ENCODE measurements around the gene DGKD.

DGKD gene

GRCh38 chr2:233359823-233360222 lies 5.5 kb downstream of the DGKD start:
- H3K27me3 ChIP-seq (replicated peaks in 2 of 5; ENCODE audit: control insufficient read depth in 4 of 5, insufficient read depth in 5 of 5, low read length in 4 of 5) = no peaks in the 10 kb centered on the region
- CTCF ChIA-PET = no interaction called here
- peaks cover 0 to 11% (median 5%) of the 10 kb centered on the region in 5 experiments for H3K9me3 ChIP-seq (ENCODE audit: control extremely low read depth in 1 of 5, control insufficient read depth in 4 of 5, insufficient read depth in 2 of 5, low read depth in 1 of 5, low read length in 4 of 5)
- 100% methylated on average over 1 of the region's 3 CpGs for WGBS (ENCODE audit: insufficient coverage)
- H3K4me1 ChIP-seq (ENCODE audit: control extremely low read depth in 1 of 4, control insufficient read depth in 4 of 4, insufficient read depth in 4 of 4, low read length in 3 of 4) = peaks cover 9 to 35% (median 27%) of the 10 kb centered on the region in 4 experiments
- H3K36me3 ChIP-seq (ENCODE audit: control insufficient read depth in 4 of 4, insufficient read depth in 4 of 4, low read length in 3 of 4) = peaks cover 0 to 8% (median 3%) of the 10 kb centered on the region in 4 experiments
- H3K4me3 ChIP-seq (ENCODE audit: control insufficient read depth in 1 of 7, extremely low read depth in 1 of 7, insufficient read depth in 4 of 7, low read depth in 2 of 7, low read length in 6 of 7) = no peak overlapping the region
- POLR2A ChIA-PET = no interaction called here
- no peak for DNase-seq
- H3K27ac ChIP-seq (ENCODE audit: insufficient read depth in 1 of 2, low read depth in 1 of 2, low read length in 2 of 2, poor library complexity in 1 of 2, severe bottlenecking in 2 of 2) = no peak overlapping the region

GRCh38 chr2:233360771-233361176 lies 6.5 kb downstream of the DGKD start:
- peaks cover 0 to 11% (median 5%) of the 10 kb centered on the region in 5 experiments for H3K9me3 ChIP-seq (ENCODE audit: control extremely low read depth in 1 of 5, control insufficient read depth in 4 of 5, insufficient read depth in 2 of 5, low read depth in 1 of 5, low read length in 4 of 5)
- CTCF ChIA-PET = interaction anchor here (0.6 to 3.2 kb wide), 2 partner anchors 11 to 17 kb away, joined by 3 to 14 read pairs; no protein-coding TSS in a partner anchor
- peaks cover 0 to 26% (median 18%) of the 10 kb centered on the region in 4 experiments for H3K4me1 ChIP-seq (ENCODE audit: control extremely low read depth in 1 of 4, control insufficient read depth in 4 of 4, insufficient read depth in 4 of 4, low read length in 3 of 4)
- POLR2A ChIA-PET = interaction anchor here (0.6 kb wide), 1 partner anchor 33 kb away, joined by 3 read pairs; no protein-coding TSS in a partner anchor
- 96% methylated on average over 4 of the region's 4 CpGs for WGBS (ENCODE audit: insufficient coverage)
- H3K27me3 ChIP-seq (replicated peaks in 2 of 5; ENCODE audit: control insufficient read depth in 4 of 5, insufficient read depth in 5 of 5, low read length in 4 of 5) = no peaks in the 10 kb centered on the region
- H3K36me3 ChIP-seq (ENCODE audit: control insufficient read depth in 4 of 4, insufficient read depth in 4 of 4, low read length in 3 of 4) = peaks cover 0 to 8% (median 3%) of the 10 kb centered on the region in 4 experiments
- no peak for DNase-seq
- no peak overlapping the region for H3K27ac ChIP-seq (ENCODE audit: insufficient read depth in 1 of 2, low read depth in 1 of 2, low read length in 2 of 2, poor library complexity in 1 of 2, severe bottlenecking in 2 of 2)
- H3K4me3 ChIP-seq (ENCODE audit: control insufficient read depth in 1 of 7, extremely low read depth in 1 of 7, insufficient read depth in 4 of 7, low read depth in 2 of 7, low read length in 6 of 7) = no peak overlapping the region

- H3K36me3 ChIP-seq (ENCODE audit: control insufficient read depth in 4 of 4, insufficient read depth in 4 of 4, low read length in 3 of 4) = peaks cover 0 to 8% (median 3%) of the 10 kb centered on the region in 4 experiments
- no peak overlapping the region for H3K4me3 ChIP-seq (ENCODE audit: control insufficient read depth in 1 of 7, extremely low read depth in 1 of 7, insufficient read depth in 4 of 7, low read depth in 2 of 7, low read length in 6 of 7)
- POLR2A ChIA-PET = interaction anchor here (0.6 kb wide), 1 partner anchor 32 kb away, joined by 3 read pairs; no protein-coding TSS in a partner anchor
- H3K4me1 ChIP-seq (ENCODE audit: control extremely low read depth in 1 of 4, control insufficient read depth in 4 of 4, insufficient read depth in 4 of 4, low read length in 3 of 4) = peaks cover 0 to 21% (median 14%) of the 10 kb centered on the region in 4 experiments
- H3K27me3 ChIP-seq (replicated peaks in 2 of 5; ENCODE audit: control insufficient read depth in 4 of 5, insufficient read depth in 5 of 5, low read length in 4 of 5) = no peaks in the 10 kb centered on the region
- CTCF ChIA-PET = interaction anchor here (0.6 to 3.2 kb wide), 2 partner anchors 11 to 17 kb away, joined by 3 to 14 read pairs; no protein-coding TSS in a partner anchor
- DNase-seq = no peak
- H3K27ac ChIP-seq (ENCODE audit: insufficient read depth in 1 of 2, low read depth in 1 of 2, low read length in 2 of 2, poor library complexity in 1 of 2, severe bottlenecking in 2 of 2) = no peak overlapping the region
- H3K9me3 ChIP-seq (ENCODE audit: control extremely low read depth in 1 of 5, control insufficient read depth in 4 of 5, insufficient read depth in 2 of 5, low read depth in 1 of 5, low read length in 4 of 5) = peaks cover 0 to 11% (median 5%) of the 10 kb centered on the region in 5 experiments
- WGBS (ENCODE audit: insufficient coverage) = 100% methylated on average over 7 of the region's 7 CpGs
These were observed 7.0 kb downstream of the DGKD start for GRCh38 chr2:233361297-233361696.

- CTCF ChIA-PET = interaction anchor here (0.7 to 3.2 kb wide), 6 partner anchors 9 to 630 kb away, joined by 3 to 14 read pairs (median 3); no protein-coding TSS in a partner anchor
These were observed 8.4 kb downstream of the DGKD start for GRCh38 chr2:233362742-233363141.

GRCh38 chr2:233363744-233364235 lies 9.5 kb downstream of the DGKD start:
- Histone ChIP-seq H3K27me3 (replicated peaks in 2 of 5; ENCODE audit: control insufficient read depth in 4 of 5, insufficient read depth in 5 of 5, low read length in 4 of 5) (no peaks in the 10 kb centered on the region), H3K36me3 (ENCODE audit: control insufficient read depth in 4 of 4, insufficient read depth in 4 of 4, low read length in 3 of 4) (peaks cover 0 to 8% (median 1%) of the 10 kb centered on the region in 4 experiments), H3K4me3 (ENCODE audit: control insufficient read depth in 1 of 7, extremely low read depth in 1 of 7, insufficient read depth in 4 of 7, low read depth in 2 of 7, low read length in 6 of 7) (no peak overlapping the region), H3K27ac (ENCODE audit: insufficient read depth in 1 of 2, low read depth in 1 of 2, low read length in 2 of 2, poor library complexity in 1 of 2, severe bottlenecking in 2 of 2) (no peak overlapping the region), H3K9me3 (ENCODE audit: control extremely low read depth in 1 of 5, control insufficient read depth in 4 of 5, insufficient read depth in 2 of 5, low read depth in 1 of 5, low read length in 4 of 5) (peaks cover 0 to 11% (median 5%) of the 10 kb centered on the region in 5 experiments), H3K4me1 (ENCODE audit: control extremely low read depth in 1 of 4, control insufficient read depth in 4 of 4, insufficient read depth in 4 of 4, low read length in 3 of 4) (peaks cover 0 to 4% (median under 1%) of the 10 kb centered on the region in 4 experiments)
- no CpG with 5 or more reads among the region's 6 CpGs for WGBS (ENCODE audit: insufficient coverage)
- DNase-seq = no peak
- POLR2A ChIA-PET = no interaction called here
- CTCF ChIA-PET = interaction anchor here (3.2 kb wide), 1 partner anchor 8 kb away, joined by 14 read pairs; no protein-coding TSS in a partner anchor

More at GRCh38 chr2:233362742-233363141, 8.4 kb downstream of the DGKD start:
- H3K4me1 ChIP-seq (ENCODE audit: control extremely low read depth in 1 of 4, control insufficient read depth in 4 of 4, insufficient read depth in 4 of 4, low read length in 3 of 4) = peaks cover 0 to 10% (median 6%) of the 10 kb centered on the region in 4 experiments
- 100% methylated on average over 1 of the region's 2 CpGs for WGBS (ENCODE audit: insufficient coverage)
- POLR2A ChIA-PET = no interaction called here
- H3K27me3 ChIP-seq (replicated peaks in 2 of 5; ENCODE audit: control insufficient read depth in 4 of 5, insufficient read depth in 5 of 5, low read length in 4 of 5) = no peaks in the 10 kb centered on the region
- H3K9me3 ChIP-seq (ENCODE audit: control extremely low read depth in 1 of 5, control insufficient read depth in 4 of 5, insufficient read depth in 2 of 5, low read depth in 1 of 5, low read length in 4 of 5) = peaks cover 0 to 11% (median 5%) of the 10 kb centered on the region in 5 experiments
- no peak overlapping the region for H3K4me3 ChIP-seq (ENCODE audit: control insufficient read depth in 1 of 7, extremely low read depth in 1 of 7, insufficient read depth in 4 of 7, low read depth in 2 of 7, low read length in 6 of 7)
- H3K27ac ChIP-seq (ENCODE audit: insufficient read depth in 1 of 2, low read depth in 1 of 2, low read length in 2 of 2, poor library complexity in 1 of 2, severe bottlenecking in 2 of 2) = no peak overlapping the region
- no peak for DNase-seq
- H3K36me3 ChIP-seq (ENCODE audit: control insufficient read depth in 4 of 4, insufficient read depth in 4 of 4, low read length in 3 of 4) = peaks cover 0 to 8% (median 3%) of the 10 kb centered on the region in 4 experiments

GRCh38 chr2:233365861-233366520 lies 11.7 kb downstream of the DGKD start:
- no peaks in the 10 kb centered on the region for H3K27me3 ChIP-seq (replicated peaks in 2 of 5; ENCODE audit: control insufficient read depth in 4 of 5, insufficient read depth in 5 of 5, low read length in 4 of 5)
- peaks cover 0 to 11% (median 5%) of the 10 kb centered on the region in 5 experiments for H3K9me3 ChIP-seq (ENCODE audit: control extremely low read depth in 1 of 5, control insufficient read depth in 4 of 5, insufficient read depth in 2 of 5, low read depth in 1 of 5, low read length in 4 of 5)
- 96% methylated on average over 5 of the region's 6 CpGs for WGBS (ENCODE audit: insufficient coverage)
- CTCF ChIA-PET = interaction anchor here (1.4 to 1.7 kb wide), 2 partner anchors 10 to 19 kb away, joined by 3 to 6 read pairs; no protein-coding TSS in a partner anchor
- no peak for DNase-seq
- POLR2A ChIA-PET = no interaction called here
- H3K4me3 ChIP-seq (ENCODE audit: control insufficient read depth in 1 of 7, extremely low read depth in 1 of 7, insufficient read depth in 4 of 7, low read depth in 2 of 7, low read length in 6 of 7) = no peak overlapping the region
- peaks cover 0 to 8% (median 1%) of the 10 kb centered on the region in 4 experiments for H3K36me3 ChIP-seq (ENCODE audit: control insufficient read depth in 4 of 4, insufficient read depth in 4 of 4, low read length in 3 of 4)
- no peak overlapping the region for H3K27ac ChIP-seq (ENCODE audit: insufficient read depth in 1 of 2, low read depth in 1 of 2, low read length in 2 of 2, poor library complexity in 1 of 2, severe bottlenecking in 2 of 2)
- H3K4me1 ChIP-seq (ENCODE audit: control extremely low read depth in 1 of 4, control insufficient read depth in 4 of 4, insufficient read depth in 4 of 4, low read length in 3 of 4) = peaks cover 0 to 8% (median under 1%) of the 10 kb centered on the region in 4 experiments
